SK-N-SH treated with all-trans-retinoic acid at 6 μM for 48 hours (cell line): ENCODE measurements around the gene FTCD.

ENCODE experiments used
- ATAC-seq: fragments of 200-7000 bp; cut with Tn5 transposase; 3 replicates; pipeline ENCODE4 v1.9.1; 2020; ENCODE audit warnings: mild to moderate bottlenecking, moderate library complexity
- ARNTL ChIP-seq: fragments of 450-650 bp; formaldehyde crosslinking; IDR thresholded peaks from 2 replicates; pipeline ENCODE4 v1.5.0; 2020; ENCODE audit warnings: low read depth, mild to moderate bottlenecking, moderate library complexity, borderline replicate concordance
- BACH2 ChIP-seq: fragments of 250-450 bp; sonication (Bioruptor Pico); IDR thresholded peaks from 2 replicates; pipeline ENCODE4 v1.9.0; 2021; ENCODE audit warnings: mild to moderate bottlenecking, borderline replicate concordance
- CSDC2 ChIP-seq: fragments of 250-450 bp; sonication (Bioruptor Pico); IDR thresholded peaks from 2 replicates; pipeline ENCODE4 v1.5.0; 2020; ENCODE audit warnings: mild to moderate bottlenecking, moderate library complexity
- ESRRG ChIP-seq: fragments of 250-450 bp; sonication (Bioruptor Pico); IDR thresholded peaks from 2 replicates; pipeline ENCODE4 v1.6.1; 2021; ENCODE audit warnings: mild to moderate bottlenecking
- GLIS3 ChIP-seq: fragments of 250-450 bp; sonication (Bioruptor Pico); IDR thresholded peaks from 2 replicates; pipeline ENCODE4 v1.5.0; 2020; ENCODE audit warnings: mild to moderate bottlenecking, moderate library complexity
- ISL1 ChIP-seq: fragments of 250-450 bp; sonication (Bioruptor Pico); IDR thresholded peaks from 2 replicates; pipeline ENCODE4 v2.1.2; 2022; ENCODE audit warnings: mild to moderate bottlenecking, moderate library complexity
- OSR1 ChIP-seq: fragments of 250-450 bp; sonication (Bioruptor Pico); IDR thresholded peaks from 2 replicates; pipeline ENCODE4 v1.8.0; 2022; ENCODE audit warnings: moderate library complexity, mild to moderate bottlenecking, inconsistent platforms
- PATZ1 ChIP-seq: fragments of 250-450 bp; sonication (Bioruptor Pico); IDR thresholded peaks from 2 replicates; pipeline ENCODE4 v1.8.0; 2020; ENCODE audit warnings: mild to moderate bottlenecking, moderate library complexity, borderline replicate concordance
- POU6F1 ChIP-seq: fragments of 250-450 bp; sonication (Bioruptor Pico); IDR thresholded peaks from 2 replicates; pipeline ENCODE4 v1.8.0; 2021; ENCODE audit warnings: low read depth, mild to moderate bottlenecking, moderate library complexity, borderline replicate concordance
- PPARA ChIP-seq: fragments of 250-450 bp; sonication (Bioruptor Pico); IDR thresholded peaks from 2 replicates; pipeline ENCODE4 v1.5.0; 2020; ENCODE audit warnings: mild to moderate bottlenecking, borderline replicate concordance
- RARB ChIP-seq: fragments of 250-450 bp; sonication (Bioruptor Pico); IDR thresholded peaks from 2 replicates; pipeline ENCODE4 v1.8.0; 2021; ENCODE audit warnings: mild to moderate bottlenecking, moderate library complexity
- SNAI2 ChIP-seq: fragments of 250-450 bp; sonication (Bioruptor Pico); IDR thresholded peaks from 2 replicates; pipeline ENCODE4 v1.5.0; 2020; ENCODE audit warnings: mild to moderate bottlenecking, moderate library complexity
- TCF4 ChIP-seq: fragments of 250-450 bp; sonication (Bioruptor Pico); IDR thresholded peaks from 2 replicates; pipeline ENCODE4 v1.8.0; 2021; ENCODE audit warnings: mild to moderate bottlenecking, moderate library complexity, borderline replicate concordance
- TOX ChIP-seq: fragments of 250-450 bp; sonication (Bioruptor Pico); IDR thresholded peaks from 2 replicates; pipeline ENCODE4 v1.8.0; 2021; ENCODE audit warnings: mild to moderate bottlenecking, moderate library complexity, borderline replicate concordance
- TSHZ2 ChIP-seq: fragments of 250-450 bp; sonication (Bioruptor Pico); IDR thresholded peaks from 2 replicates; pipeline ENCODE4 v1.5.0; 2020; ENCODE audit warnings: mild to moderate bottlenecking, moderate library complexity
- ZC3H10 ChIP-seq: fragments of 250-450 bp; sonication (Bioruptor Pico); IDR thresholded peaks from 2 replicates; pipeline ENCODE4 v1.5.1; 2021; ENCODE audit warnings: mild to moderate bottlenecking, moderate library complexity
- ZFP3 ChIP-seq: fragments of 250-450 bp; sonication (Bioruptor Pico); IDR thresholded peaks from 2 replicates; pipeline ENCODE4 v1.5.0; 2020; ENCODE audit warnings: mild to moderate bottlenecking, moderate library complexity
- ZFP30 ChIP-seq: fragments of 450-650 bp; formaldehyde crosslinking; IDR thresholded peaks from 2 replicates; pipeline ENCODE4 v1.5.0; 2022; ENCODE audit warnings: mild to moderate bottlenecking, moderate library complexity
- ZNF565 ChIP-seq: fragments of 450-650 bp; formaldehyde crosslinking; conservative IDR thresholded peaks from 2 replicates; pipeline ENCODE4 v1.5.0; 2020; ENCODE audit warnings: low read depth, mild to moderate bottlenecking, moderate library complexity
- ZNF70 ChIP-seq: fragments of 450-650 bp; formaldehyde crosslinking; IDR thresholded peaks from 2 replicates; pipeline ENCODE4 v1.5.0; 2020; ENCODE audit warnings: mild to moderate bottlenecking, moderate library complexity
- ZNF8 ChIP-seq: fragments of 450-650 bp; formaldehyde crosslinking; IDR thresholded peaks from 2 replicates; pipeline ENCODE4 v1.5.0; 2020; ENCODE audit warnings: mild to moderate bottlenecking, moderate library complexity
- TF ChIP-seq, protein P1 (sequence below): fragments of 250-450 bp; sonication (Bioruptor Pico); IDR thresholded peaks from 2 replicates; pipeline ENCODE4 v1.5.1; 2021; ENCODE audit warnings: mild to moderate bottlenecking, moderate library complexity

Gene FTCD

DNA sequence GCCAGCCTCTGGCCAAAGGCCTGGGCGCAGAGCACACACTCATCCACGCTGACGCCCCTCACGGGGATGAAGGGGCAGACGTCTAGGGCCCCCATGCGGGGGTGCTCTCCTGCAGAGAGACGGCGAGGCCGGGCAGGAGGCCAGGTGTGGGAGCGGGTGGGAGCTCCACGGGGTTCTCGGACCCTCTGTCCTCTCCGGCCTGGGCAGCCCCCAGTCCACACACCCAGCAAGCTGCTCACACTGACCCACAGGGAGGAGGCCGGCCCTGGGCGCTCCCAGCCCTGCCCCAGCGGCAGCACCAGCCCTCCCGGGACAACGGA, 2.5 kb downstream of the FTCD start:
- ATAC-seq = peak; percentile 38

DNA sequence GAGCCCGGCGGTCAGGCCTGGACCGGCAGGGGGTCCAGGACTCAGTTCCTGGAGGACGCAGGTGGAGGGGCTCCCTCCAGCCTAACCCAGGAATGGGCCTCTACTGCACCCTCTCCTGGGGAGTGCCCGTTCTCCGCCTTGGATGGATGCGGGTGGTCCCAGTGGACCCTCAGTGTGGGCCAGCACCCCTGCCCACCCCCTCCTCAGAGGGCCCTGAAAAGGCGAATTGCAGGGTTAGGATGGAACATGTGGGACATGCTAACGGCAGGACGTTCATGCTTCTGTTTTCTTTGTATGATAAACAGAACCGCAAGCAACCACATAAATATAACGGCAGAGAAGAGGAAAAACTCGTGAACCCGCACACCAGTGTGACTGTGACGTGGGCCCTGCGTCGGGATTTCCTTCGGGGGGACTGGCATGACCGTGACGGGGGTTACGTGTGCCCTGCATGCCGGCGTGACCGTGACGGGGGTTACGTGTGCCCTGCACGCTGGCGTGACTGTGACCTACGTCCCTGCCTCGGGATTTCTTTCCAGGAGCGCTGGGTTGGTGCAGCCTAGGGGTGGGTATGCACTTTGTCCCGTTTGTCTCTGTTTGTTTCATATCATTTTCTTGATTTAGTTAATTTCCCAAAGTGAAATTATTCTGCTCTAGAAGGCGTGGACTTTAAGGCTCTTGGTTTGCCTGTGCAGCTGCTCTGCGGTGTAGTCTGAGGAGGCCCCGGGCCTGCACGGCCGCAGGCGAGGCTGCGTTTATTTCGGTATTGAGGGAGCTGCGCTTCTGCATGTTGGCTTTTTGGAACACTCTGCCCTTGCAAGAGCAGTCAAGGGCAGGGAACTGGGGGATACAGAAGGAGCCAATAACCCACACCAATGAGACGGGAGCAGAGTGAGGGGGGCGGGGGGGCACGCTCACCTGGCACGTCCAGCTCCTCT, 3.1 kb downstream of the FTCD start:
- no peak for ATAC-seq

More for the DNA sequence above, 2.5 kb downstream of the FTCD start:
- TF ChIP-seq TOX = no peak
- TF ChIP-seq ZNF565 (CRISPR knock-in tag) = no peak
- TF ChIP-seq ZC3H10 (CRISPR knock-in tag) = no peak
- TF ChIP-seq SNAI2 (CRISPR knock-in tag) = no peak
- no peak for TF ChIP-seq GLIS3 (CRISPR knock-in tag)
- TF ChIP-seq ARNTL = no peak
- no peak for TF ChIP-seq ISL1 (CRISPR knock-in tag)
- TF ChIP-seq POU6F1 (CRISPR knock-in tag) = no peak
- TF ChIP-seq RARB (CRISPR knock-in tag) = no peak
- no peak for TF ChIP-seq PATZ1 (CRISPR knock-in tag)
- TF ChIP-seq ZFP30 (CRISPR knock-in tag) = no peak
- TF ChIP-seq ZNF70 = no peak
- no peak for TF ChIP-seq PPARA (CRISPR knock-in tag)
- TF ChIP-seq ZFP3 (CRISPR knock-in tag) = no peak
- TF ChIP-seq ESRRG (CRISPR knock-in tag) = no peak

More for the DNA sequence above, 3.1 kb downstream of the FTCD start:
- TF ChIP-seq ESRRG (CRISPR knock-in tag) (no peak), TSHZ2 (no peak), GLIS3 (CRISPR knock-in tag) (no peak), ZNF8 (CRISPR knock-in tag) (no peak), POU6F1 (CRISPR knock-in tag) (no peak), BACH2 (no peak), TCF4 (CRISPR knock-in tag) (no peak), ZFP3 (CRISPR knock-in tag) (no peak), CSDC2 (CRISPR knock-in tag) (no peak), SNAI2 (CRISPR knock-in tag) (no peak), PATZ1 (CRISPR knock-in tag) (no peak), ARNTL (no peak), ZFP30 (CRISPR knock-in tag) (no peak), ZC3H10 (CRISPR knock-in tag) (no peak), TOX (no peak), PPARA (CRISPR knock-in tag) (no peak), OSR1 (no peak), RARB (CRISPR knock-in tag) (no peak)
- TF ChIP-seq, protein P1, sequence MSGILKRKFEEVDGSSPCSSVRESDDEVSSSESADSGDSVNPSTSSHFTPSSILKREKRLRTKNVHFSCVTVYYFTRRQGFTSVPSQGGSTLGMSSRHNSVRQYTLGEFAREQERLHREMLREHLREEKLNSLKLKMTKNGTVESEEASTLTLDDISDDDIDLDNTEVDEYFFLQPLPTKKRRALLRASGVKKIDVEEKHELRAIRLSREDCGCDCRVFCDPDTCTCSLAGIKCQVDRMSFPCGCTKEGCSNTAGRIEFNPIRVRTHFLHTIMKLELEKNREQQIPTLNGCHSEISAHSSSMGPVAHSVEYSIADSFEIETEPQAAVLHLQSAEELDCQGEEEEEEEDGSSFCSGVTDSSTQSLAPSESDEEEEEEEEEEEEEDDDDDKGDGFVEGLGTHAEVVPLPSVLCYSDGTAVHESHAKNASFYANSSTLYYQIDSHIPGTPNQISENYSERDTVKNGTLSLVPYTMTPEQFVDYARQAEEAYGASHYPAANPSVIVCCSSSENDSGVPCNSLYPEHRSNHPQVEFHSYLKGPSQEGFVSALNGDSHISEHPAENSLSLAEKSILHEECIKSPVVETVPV (CRISPR knock-in tag) = no peak
